Measurements from ENCODE around the gene IL4R. TPM values are rescaled to one million over a fixed set of nuclear protein-coding genes. Genes with fewer than 3 reads are reported as not detected.

The IL4R gene
- total and polyA plus RNA-seq, 2 of the 13 experiments (the other 11 are each of a cell fraction or from before 2014, with no cell fraction given) = 15.9 to 49.6 TPM

- no peaks in the 10 kb centered on the region for H3K9me3 ChIP-seq (ENCODE audit: low read length)
- H3K4me3 ChIP-seq (replicated peaks in 1 of 3; ENCODE audit: insufficient read depth in 1 of 3, low read depth in 2 of 3, low read length in 3 of 3) = no peak overlapping the region
- no peak overlapping the region for H2AFZ ChIP-seq (ENCODE audit: low read length)
- H3K4me2 ChIP-seq (ENCODE audit: low read depth, low read length) = no peak overlapping the region
- intact Hi-C loops (cut with micrococcal nuclease; ENCODE audit: unreplicated experiment) = no loop called here
- POLR2A ChIA-PET = no interaction called here
- H4K20me1 ChIP-seq (ENCODE audit: insufficient read depth, low read length) = no peaks in the 10 kb centered on the region
- TF ChIP-seq PHF20 (CRISPR knock-in tag; IDR thresholded peaks at IDR 0.05) (no peak), HMG20A (CRISPR knock-in tag; IDR thresholded peaks at IDR 0.05; ENCODE audit: borderline replicate concordance) (no peak), ZNF772 (CRISPR knock-in tag; IDR thresholded peaks at IDR 0.05) (no peak), HNF1A (IDR thresholded peaks at IDR 0.05; ENCODE audit: low read depth) (no peak), HNF1A (CRISPR knock-in tag; IDR thresholded peaks at IDR 0.05; ENCODE audit: borderline replicate concordance) (no peak)
- FAIRE-seq (no peak), DNase-seq (ENCODE audit: low spot score) (no peak), ATAC-seq (no peak)
- H3K36me3 ChIP-seq (replicated peaks in 1 of 2; ENCODE audit: control insufficient read depth in 1 of 2, insufficient read depth in 2 of 2, low read length in 2 of 2) = no peaks in the 10 kb centered on the region
- H3K79me2 ChIP-seq (ENCODE audit: insufficient read depth, low read length) = no peaks in the 10 kb centered on the region
- peaks cover 0 to 3% of the 10 kb centered on the region in 2 experiments; a peak in 3 of 5 replicates for H3K27me3 ChIP-seq (ENCODE audit: control insufficient read depth in 1 of 2, insufficient read depth in 2 of 2, low read length in 2 of 2)
- H3K27ac ChIP-seq (ENCODE audit: extremely low read length, insufficient read depth, low read length) = no peak overlapping the region
- in situ Hi-C loops (cut with HindIII; ENCODE audit: extremely low pct_ligation_motif_present, low pct_unique_long_range_greater_than_20kb) = no loop called here
- no peak overlapping the region for H3K9ac ChIP-seq (ENCODE audit: insufficient read depth, low read depth, low read length)
- WGBS (ENCODE audit: low lambda C conversion rate) = 23% methylated on average over 5 of the region's 5 CpGs
- no TSS peak for BruUV-seq (replicated peaks)
- CTCF ChIA-PET (ENCODE audit: low intra/inter-chr PET ratio, low total read pairs) = no interaction called here
- H3K4me1 ChIP-seq (ENCODE audit: insufficient read depth, low read length) = 0 out of 2 replicates have a peak, but pooled peaks cover 3% of the 10 kb centered on the region
Observed at GRCh38 chr16:27304881-27305745, 8.7 kb upstream of the IL4R start.

Data from HepG2 (cell line).